Spinal cord (tissue), 10 donors: ENCODE data around the gene MAP2K2. TPM values are rescaled to one million over a fixed set of nuclear protein-coding genes. Genes with fewer than 3 reads are reported as not detected.

Experiments used
- DNase-seq, 6 donors: peaks; one replicate each; pipeline versions ENCODE4 v3.0.0 to v3.0.0-alpha.2; 2013 to 2015; ENCODE audit warnings: low spot score in 6 of 6, low read depth in 4 of 6
- H3K27ac ChIP-seq: one replicate; pipeline ENCODE4 v1.5.1; 2013; ENCODE audit warnings: low read depth, low read length, control low read depth
- H3K27me3 ChIP-seq: one replicate; pipeline ENCODE4 v1.6.1; 2013; ENCODE audit warnings: low read length; ENCODE audit not compliant: control insufficient read depth, insufficient read depth
- H3K36me3 ChIP-seq: one replicate; pipeline ENCODE4 v1.6.1; 2013; ENCODE audit warnings: low read length; ENCODE audit not compliant: control insufficient read depth, insufficient read depth
- H3K4me1 ChIP-seq: one replicate; pipeline ENCODE4 v1.6.1; 2013; ENCODE audit warnings: low read length; ENCODE audit not compliant: control insufficient read depth, insufficient read depth
- H3K4me3 ChIP-seq: one replicate; pipeline ENCODE4 v1.5.1; 2013; ENCODE audit warnings: low read depth, low read length, control low read depth
- H3K9me3 ChIP-seq: one replicate; pipeline ENCODE4 v1.6.1; 2013; ENCODE audit warnings: low read length; ENCODE audit not compliant: control insufficient read depth, insufficient read depth
- WGBS: methylation state at CpG from one replicate; pipeline ENCODE4 v1.1.5; 2013; ENCODE audit warnings: missing lambda C conversion rate; ENCODE audit not compliant: insufficient coverage; 5-methylcytosine and 5-hydroxymethylcytosine counted together
- polyA plus RNA-seq, 2 donors: library from polyadenylated mRNA; unstranded; fragments of 120-200 nt; gene quantifications; one replicate each; pipeline ENCODE4 v1.2.1, GENCODE V29; 2013; ENCODE audit not compliant: insufficient read length in 2 of 2
- total RNA-seq, 2 donors: library from RNA; depleted of rRNA in 1 of 2; stranded (reverse); fragments of 120-200 nt in 1 of 2; fragments of >200 nt in 1 of 2; gene quantifications; one replicate each; pipeline versions ENCODE4 v1.2.3 to v1.2.4, GENCODE V29; 2013 to 2014
- donor health status: healthy.

The MAP2K2 gene
- total and polyA plus RNA-seq, 4 donors, result 72.6 to 188 (median 152) TPM

DNA sequence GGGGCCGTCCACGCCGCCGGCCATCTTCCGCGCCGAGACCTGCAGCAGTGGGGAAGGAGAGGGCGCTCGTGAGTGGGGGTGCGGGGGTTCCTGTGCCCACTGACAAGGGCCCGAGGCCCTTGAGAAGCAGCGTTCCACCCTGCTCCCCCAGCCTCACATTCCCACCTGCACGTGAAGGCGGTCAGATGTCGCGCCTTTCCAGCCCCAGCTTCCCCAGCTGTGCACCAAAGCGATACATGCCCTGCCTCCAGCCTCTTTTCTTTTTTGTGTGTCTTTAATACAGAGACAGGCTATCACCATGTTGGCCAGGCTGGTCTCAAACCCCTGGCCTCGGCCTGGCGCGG, 68.7 kb downstream of the MAP2K2 start:
- WGBS, result 94% methylated on average over 17 of the region's 20 CpGs
- Histone ChIP-seq H3K27me3 (no peaks in the 10 kb centered on the region), H3K4me1 (peaks cover 37% of the 10 kb centered on the region), H3K9me3 (no peaks in the 10 kb centered on the region), H3K27ac (no peak overlapping the region), H3K36me3 (peaks cover 80% of the 10 kb centered on the region), H3K4me3 (no peak overlapping the region)
- no peak for DNase-seq

DNA sequence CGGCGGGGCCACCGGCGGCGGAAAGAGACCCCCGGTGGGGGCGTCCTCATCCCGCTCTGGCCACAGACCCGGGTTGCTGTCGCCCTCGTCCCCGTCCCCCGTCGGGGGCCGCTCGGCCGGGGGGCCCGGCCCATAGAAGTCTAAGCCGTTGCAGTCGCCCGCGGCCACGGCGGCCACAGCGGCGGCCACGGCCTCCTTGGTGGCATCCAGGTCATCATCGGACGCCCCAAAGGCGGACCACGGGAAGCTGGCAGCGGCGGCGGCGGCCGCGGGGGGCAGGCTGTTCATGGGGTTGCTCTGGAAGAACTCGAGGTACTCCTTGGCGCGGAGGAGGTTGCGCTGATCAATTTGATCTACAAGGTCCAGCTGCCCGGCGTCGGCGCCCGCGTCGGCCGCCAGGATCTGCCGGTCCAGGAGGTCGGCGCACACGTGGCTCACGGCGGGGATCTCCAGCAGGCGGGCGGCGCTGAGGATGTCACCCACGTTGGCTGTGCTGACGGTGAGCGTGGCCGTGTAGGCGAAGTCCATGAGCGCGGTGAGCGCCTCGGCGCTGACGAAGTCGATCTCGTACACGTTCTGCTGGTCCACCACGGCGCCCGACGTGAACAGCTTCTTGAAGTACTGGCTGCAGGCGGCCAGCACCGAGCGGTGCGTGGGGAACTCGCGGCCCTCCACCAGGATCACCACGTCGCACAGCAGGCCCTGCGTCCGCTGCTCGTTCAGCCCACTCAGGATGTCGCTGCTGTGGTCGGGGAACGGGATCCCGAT, 69.3 kb downstream of the MAP2K2 start:
- Histone ChIP-seq H3K4me3 (no peak overlapping the region), H3K36me3 (peaks cover 80% of the 10 kb centered on the region), H3K27ac (no peak overlapping the region), H3K9me3 (no peaks in the 10 kb centered on the region), H3K27me3 (no peaks in the 10 kb centered on the region), H3K4me1 (peaks cover 33% of the 10 kb centered on the region)
- no peak for DNase-seq
- WGBS, result 97% methylated on average over 85 of the region's 91 CpGs

DNA sequence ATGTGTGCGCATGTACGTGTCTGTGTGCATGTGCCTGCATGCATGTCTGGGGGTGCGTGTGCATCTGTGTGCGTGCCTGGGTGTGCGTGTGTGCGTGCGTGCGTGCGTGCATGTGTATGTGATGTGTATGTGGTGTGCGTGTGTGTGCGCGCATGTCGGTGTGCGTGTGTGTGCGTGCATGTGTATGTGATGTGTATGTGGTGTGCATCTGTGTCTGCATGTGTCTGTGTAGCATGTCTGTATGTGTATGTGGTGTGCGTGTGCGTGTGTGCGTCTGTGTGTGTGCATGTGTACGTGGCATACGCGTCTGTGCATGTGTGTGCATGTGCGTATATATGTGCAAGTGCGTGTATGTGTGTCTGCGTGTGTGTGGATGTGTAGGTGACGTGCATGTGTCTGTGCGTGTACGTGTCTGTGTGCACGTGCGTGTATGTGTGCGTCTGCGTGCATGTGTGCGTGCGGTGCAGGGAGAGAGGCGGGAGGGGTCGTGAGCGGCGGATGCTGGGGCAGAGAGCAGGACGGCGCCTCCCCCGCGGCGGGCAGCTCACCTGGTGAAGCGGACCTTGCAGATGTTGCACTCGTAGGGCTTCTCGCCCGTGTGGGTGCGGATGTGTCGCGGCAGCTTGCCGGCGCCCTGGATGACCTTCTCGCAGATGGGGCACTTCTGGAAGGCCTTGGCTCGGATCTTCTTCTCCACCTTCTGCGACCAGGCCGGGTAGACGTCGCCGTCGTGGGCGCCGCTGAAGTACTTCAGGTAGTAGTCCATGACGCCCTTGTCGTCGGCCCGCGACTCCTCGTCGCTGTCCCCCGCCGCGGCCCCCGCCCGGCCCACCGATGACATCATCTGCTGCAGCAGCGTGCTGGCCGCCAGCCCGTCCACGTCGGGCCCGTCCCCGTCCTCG, 70.2 kb downstream of the MAP2K2 start:
- Histone ChIP-seq H3K9me3 (no peaks in the 10 kb centered on the region), H3K4me1 (peaks cover 27% of the 10 kb centered on the region), H3K4me3 (no peak overlapping the region), H3K27me3 (no peaks in the 10 kb centered on the region), H3K27ac (no peak overlapping the region), H3K36me3 (peaks cover 79% of the 10 kb centered on the region)
- no peak for DNase-seq
- WGBS, result 93% methylated on average over 80 of the region's 82 CpGs

DNA sequence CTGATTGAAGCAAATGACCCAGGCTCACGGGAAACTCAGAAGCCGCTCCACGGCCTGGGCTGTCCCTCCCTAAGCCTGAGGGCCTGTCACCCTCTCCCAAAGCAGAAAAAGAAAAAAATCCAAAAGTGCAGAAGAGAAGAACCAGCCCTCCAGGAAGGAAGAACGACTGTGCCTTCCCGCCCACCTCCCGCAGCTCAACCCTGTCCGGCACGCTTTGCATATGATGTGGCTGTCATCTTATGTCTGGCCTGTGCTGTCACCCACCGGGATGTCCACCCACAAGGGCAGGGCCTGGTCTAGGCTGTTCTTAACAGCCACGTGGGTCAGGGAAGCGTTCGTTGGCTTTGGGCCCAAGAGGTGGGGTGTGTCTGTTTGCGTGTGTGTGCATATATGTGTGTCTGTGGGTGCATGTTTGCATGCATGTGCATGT, 70.9 kb downstream of the MAP2K2 start:
- H3K4me3 ChIP-seq, result no peak overlapping the region
- peaks cover 20% of the 10 kb centered on the region for H3K4me1 ChIP-seq
- H3K27me3 ChIP-seq, result no peaks in the 10 kb centered on the region
- no peak for DNase-seq
- no peaks in the 10 kb centered on the region for H3K9me3 ChIP-seq
- WGBS, result 69% methylated on average over 13 of the region's 13 CpGs
- H3K36me3 ChIP-seq, result peaks cover 79% of the 10 kb centered on the region
- no peak overlapping the region for H3K27ac ChIP-seq

DNA sequence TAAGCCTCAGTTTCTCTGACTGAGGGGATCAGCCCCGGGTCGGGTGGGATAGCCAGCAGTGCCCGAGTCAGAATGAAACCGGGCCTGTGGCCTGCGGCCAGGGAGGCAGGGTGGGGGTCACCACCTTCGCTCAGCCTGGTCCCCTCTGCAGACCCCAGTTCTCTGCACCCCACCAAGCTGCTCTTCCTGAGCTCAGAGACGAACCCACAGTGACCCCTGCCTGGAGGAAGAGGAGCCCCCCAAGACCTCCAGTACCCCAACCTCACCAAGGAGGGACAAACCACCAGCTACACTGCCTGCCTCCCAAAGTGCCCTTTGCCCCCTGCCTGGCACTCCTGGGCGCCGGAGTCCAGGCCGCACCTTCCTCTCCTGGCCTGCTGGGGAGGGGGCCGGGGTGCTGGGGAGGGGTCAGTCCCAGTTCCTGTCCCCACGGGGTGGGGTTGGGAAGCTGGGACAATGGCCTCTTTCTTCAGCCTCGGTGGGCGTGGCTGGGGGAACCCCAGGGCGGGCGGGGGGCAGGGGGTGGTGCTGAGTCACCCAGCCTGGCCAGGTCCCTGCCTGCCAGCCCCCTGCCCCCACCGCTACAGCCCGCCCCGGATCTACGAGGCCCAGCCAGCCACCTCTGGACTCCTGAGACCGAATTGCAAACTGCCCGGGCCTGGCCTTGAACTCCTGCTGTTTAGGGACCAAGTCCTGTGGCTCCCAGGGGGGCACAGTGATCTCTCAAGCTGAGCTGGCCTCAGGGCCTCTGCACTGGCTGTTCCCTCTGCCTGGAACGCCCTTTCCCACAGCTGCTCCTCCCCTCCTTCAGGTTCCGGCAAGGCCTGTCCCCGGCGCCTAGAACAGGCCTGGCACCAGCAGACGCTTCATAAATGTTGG, 71.6 kb downstream of the MAP2K2 start:
- Histone ChIP-seq H3K36me3 (peaks cover 79% of the 10 kb centered on the region), H3K4me1 (peaks cover 14% of the 10 kb centered on the region), H3K9me3 (no peaks in the 10 kb centered on the region), H3K27me3 (no peaks in the 10 kb centered on the region), H3K4me3 (no peak overlapping the region), H3K27ac (no peak overlapping the region)
- DNase-seq, result no peak
- 87% methylated on average over 21 of the region's 27 CpGs for WGBS

DNA sequence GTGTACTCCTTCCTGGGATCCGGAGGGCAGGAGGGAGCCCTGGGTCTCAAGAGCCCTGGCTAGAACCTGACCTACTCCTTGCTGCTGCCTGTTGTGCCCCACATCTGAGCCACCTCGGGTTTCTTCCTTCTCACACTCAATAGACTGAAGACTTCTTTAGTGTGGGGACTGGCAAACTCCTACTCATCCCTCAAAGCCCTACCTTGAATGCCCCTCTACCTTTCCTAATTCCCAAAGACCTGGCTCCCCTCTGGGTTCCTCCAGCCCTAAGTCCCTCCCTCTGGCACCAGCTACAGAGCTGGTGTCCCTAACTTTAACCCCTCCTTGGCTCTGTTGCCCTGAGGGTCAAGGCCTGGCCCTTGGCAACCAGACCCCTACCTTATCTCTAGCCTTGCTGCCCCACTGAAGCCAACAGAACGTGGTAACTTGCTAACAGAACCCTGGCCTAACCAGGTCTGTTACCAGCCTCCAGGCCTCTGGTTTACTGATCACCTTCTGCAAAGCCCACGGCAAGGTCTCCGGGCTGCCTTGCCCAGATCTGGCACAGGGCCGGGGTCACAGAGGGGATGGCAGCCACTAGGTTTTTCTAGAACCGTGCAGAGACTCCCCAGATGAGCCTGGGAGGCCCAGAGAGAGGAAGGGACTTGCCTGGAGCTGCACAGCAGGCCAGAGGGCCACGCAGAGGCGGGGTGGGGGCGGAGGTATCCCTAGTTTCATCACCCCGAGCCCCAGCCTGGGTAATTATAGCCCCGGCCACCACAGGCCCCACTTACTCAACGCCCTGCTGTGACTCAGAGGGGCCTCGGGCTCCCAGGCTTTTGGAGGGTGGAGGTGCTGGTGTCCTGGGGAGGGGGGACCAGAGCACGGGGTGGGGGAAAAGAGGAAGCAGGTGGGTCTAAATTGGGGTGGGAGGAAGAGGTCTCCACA, 72.5 kb downstream of the MAP2K2 start:
- no peak overlapping the region for H3K4me3 ChIP-seq
- no peak for DNase-seq
- H3K4me1 ChIP-seq, result peaks cover 14% of the 10 kb centered on the region
- H3K36me3 ChIP-seq, result peaks cover 85% of the 10 kb centered on the region
- H3K27ac ChIP-seq, result no peak overlapping the region
- no peaks in the 10 kb centered on the region for H3K9me3 ChIP-seq
- WGBS, result 99% methylated on average over 8 of the region's 15 CpGs
- no peaks in the 10 kb centered on the region for H3K27me3 ChIP-seq

DNA sequence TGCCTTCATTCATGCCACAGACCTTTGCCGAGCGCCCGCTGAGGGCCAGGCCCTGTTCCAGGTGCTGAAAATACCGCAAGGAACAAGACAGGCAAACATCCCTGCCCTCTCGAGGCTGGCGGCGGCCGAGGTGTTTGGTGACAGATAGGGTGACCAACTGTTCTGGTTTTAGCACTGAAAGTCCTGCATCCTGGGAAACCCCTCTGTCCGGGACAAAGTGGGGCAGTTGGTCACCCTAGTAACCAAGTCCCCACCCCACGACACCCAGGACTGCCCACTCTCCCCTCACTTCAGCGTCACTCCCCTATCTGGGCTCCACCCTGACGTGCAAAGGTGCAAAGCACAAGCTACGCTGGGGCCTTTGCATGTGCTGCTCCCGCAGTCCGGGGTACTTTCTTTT, 74.5 kb downstream of the MAP2K2 start:
- H3K4me1 ChIP-seq, result peaks cover 18% of the 10 kb centered on the region
- H3K9me3 ChIP-seq, result no peaks in the 10 kb centered on the region
- H3K27me3 ChIP-seq, result no peaks in the 10 kb centered on the region
- no peak for DNase-seq
- H3K36me3 ChIP-seq, result peaks cover 87% of the 10 kb centered on the region
- H3K27ac ChIP-seq, result no peak overlapping the region
- H3K4me3 ChIP-seq, result no peak overlapping the region
- WGBS, result 89% methylated on average over 15 of the region's 15 CpGs

DNA sequence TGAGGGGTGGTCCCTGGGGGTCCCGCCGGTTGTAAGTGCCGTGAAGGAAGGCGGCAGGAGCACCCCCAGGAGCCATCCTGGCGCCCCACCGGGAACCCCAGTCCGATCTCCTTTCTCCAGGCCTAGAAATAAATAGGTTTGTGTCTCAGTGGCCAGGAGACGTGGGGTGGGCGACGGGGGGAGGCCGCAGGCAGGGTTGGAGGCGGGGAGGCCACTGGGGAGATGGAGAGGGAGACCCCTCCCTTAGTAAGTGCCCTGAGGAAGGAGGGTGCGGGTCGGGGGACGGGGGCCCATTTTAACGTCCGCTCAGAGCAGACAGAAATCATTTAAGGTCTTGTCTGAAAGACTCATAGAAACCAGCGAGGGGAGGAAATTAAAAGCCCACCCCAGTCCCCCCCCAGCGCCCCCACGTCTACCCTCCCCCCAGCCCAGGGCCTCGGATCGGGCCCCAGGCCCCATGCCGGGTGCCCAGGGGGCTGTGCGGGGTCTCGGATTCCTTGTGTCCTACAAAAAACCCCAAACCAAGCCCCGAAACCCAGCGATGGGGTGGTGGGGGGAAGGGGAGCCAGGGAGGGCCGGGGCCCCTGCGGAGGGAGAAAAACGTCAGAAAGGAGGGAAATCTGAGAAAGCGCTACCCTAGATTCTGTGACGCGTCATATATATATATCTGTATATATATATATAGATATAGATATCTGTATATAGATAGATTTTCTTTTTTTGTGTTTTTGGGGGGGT, 76.8 kb downstream of the MAP2K2 start:
- no peak for DNase-seq
- Histone ChIP-seq H3K27ac (no peak overlapping the region), H3K4me3 (no peak overlapping the region), H3K27me3 (no peaks in the 10 kb centered on the region), H3K4me1 (peaks cover 11% of the 10 kb centered on the region), H3K9me3 (no peaks in the 10 kb centered on the region), H3K36me3 (peaks cover 78% of the 10 kb centered on the region)
- WGBS, result 79% methylated on average over 8 of the region's 33 CpGs
